ENCODE results near the gene ZNF419.
A peak's percentile ranks its signal among the peaks of the same experiment; 100 is the strongest.
"Not testable (repeated sequence)": the region's sequence is repeated elsewhere in the genome, so short reads cannot be mapped to it uniquely, and the experiment has no call there.

The ZNF419 gene

DNA sequence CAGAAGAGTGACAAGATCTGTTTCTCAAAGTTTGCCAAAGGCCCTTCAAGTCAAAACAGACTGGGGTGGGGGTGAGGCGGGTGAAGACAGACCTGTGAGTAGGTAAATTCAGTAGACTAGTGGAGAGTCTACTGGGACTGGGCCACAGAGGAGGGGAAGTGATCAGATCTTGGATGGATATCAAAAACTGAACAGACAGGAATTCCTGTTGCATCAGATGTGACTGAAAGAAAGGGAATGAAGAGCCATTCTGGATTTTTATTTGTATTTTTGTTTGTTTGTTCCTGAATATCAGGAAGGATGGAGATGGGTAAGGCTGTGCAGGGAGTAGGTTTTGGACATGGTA is 722 bp downstream of the ZNF419 start:
- H3K27me3 ChIP-seq (ENCODE audit: insufficient read depth, low read length); H3K27ac ChIP-seq (ENCODE audit: low read length); H3K4me1 ChIP-seq (ENCODE audit: insufficient read depth, low read length): not testable (repeated sequence)
- H3K4me3 ChIP-seq (ENCODE audit: low read length): peak overlapping the region; percentile 63
- peaks cover 28% of the 10 kb centered on the region for H3K36me3 ChIP-seq (ENCODE audit: insufficient read depth, low read depth, low read length)
- peak overlapping the region; percentile 51; the same call in 1 of the 2 replicates for H3K9ac ChIP-seq (ENCODE audit: low read depth, low read length)
- peaks cover 16% of the 10 kb centered on the region; the same call in 1 of the 2 replicates for H3K9me3 ChIP-seq (ENCODE audit: insufficient read depth, low read depth, low read length)

DNA sequence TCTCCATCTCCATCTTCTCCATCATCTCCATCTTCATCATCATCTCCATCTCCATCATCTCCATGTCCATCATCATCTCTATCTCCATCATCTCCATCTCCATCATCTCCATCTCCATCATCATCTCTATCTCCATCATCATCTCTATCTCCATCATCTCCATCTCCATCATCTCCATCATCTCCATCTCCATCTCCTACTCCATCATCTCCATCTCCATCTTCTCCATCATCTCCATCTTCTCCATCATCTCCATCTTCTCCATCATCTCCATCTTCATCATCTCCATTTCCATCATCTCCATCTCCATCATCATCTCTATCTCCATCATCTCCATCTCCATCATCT is 11.8 kb downstream of the ZNF419 start:
- H3K4me1 ChIP-seq (ENCODE audit: insufficient read depth, low read length); H3K4me3 ChIP-seq (ENCODE audit: low read length); H3K9ac ChIP-seq (ENCODE audit: low read depth, low read length); H3K36me3 ChIP-seq (ENCODE audit: insufficient read depth, low read depth, low read length); H3K27ac ChIP-seq (ENCODE audit: low read length); H3K9me3 ChIP-seq (ENCODE audit: insufficient read depth, low read depth, low read length); H3K27me3 ChIP-seq (ENCODE audit: insufficient read depth, low read length): not testable (repeated sequence)

DNA sequence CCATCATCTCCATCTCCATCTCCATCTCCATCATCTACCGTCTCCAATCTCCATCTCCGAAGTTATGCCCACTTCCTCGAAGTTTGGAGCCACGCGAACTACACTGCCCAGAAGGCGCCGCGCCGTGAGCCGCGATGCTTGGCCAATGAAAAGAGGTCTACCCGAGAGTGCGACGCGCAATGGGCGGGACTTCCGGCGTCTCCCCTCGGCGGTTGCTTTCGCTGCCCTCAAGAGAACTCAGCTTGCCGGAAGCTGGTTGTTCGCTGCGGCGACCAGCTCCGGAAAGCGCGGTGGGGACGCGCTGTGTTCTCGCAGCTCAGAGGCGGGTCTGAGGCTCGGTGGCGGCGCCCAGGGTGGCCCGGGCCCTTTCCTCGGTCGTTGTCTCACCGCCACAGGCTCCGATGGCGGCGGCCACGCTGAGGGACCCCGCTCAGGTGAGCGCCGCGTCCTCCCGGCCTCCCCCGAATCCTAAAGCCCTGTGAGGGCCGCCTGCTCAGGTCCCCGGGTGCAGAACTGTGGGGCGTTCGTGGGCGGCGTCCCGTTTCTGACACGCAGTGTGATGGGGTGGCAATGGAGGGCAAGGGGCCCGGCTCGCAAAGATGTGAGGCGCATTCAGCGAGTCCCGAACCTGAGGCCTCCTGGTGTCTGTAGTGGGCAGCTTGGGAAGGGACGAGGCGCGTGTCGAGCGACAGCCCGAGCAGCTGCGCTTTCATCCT is 12.3 kb downstream of the ZNF419 start, which contains the start of gene ZNF773:
Gene ZNF773, plus strand, starts transcription at position 259 of the 716 bp plus-strand sequence. Its CDS starts 143 bp downstream, at position 402.
- not testable (repeated sequence) for H3K36me3 ChIP-seq (ENCODE audit: insufficient read depth, low read depth, low read length); H3K27me3 ChIP-seq (ENCODE audit: insufficient read depth, low read length); H3K9me3 ChIP-seq (ENCODE audit: insufficient read depth, low read depth, low read length); H3K27ac ChIP-seq (ENCODE audit: low read length); H3K4me1 ChIP-seq (ENCODE audit: insufficient read depth, low read length)
- peak within 1 kb of the TSS; percentile 72; the same call in 1 of the 2 replicates for H3K9ac ChIP-seq (ENCODE audit: low read depth, low read length)
- H3K4me3 ChIP-seq (ENCODE audit: low read length): peak within 1 kb of the TSS; percentile 74

DNA sequence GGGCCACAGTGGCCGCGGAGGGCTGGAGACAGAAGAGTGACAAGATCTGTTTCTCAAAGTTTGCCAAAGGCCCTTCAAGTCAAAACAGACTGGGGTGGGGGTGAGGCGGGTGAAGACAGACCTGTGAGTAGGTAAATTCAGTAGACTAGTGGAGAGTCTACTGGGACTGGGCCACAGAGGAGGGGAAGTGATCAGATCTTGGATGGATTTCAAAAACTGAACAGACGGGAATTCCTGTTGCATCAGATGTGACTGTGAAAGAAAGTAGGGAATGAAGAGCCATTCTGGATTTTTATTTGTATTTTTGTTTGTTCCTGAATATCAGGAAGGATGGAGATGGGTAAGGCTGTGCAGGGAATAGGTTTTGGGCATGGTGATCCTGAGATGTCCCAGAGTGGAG is 12.8 kb downstream of the ZNF419 start:
- not testable (repeated sequence) for H3K9ac ChIP-seq (ENCODE audit: low read depth, low read length); H3K4me1 ChIP-seq (ENCODE audit: insufficient read depth, low read length); H3K27ac ChIP-seq (ENCODE audit: low read length); H3K9me3 ChIP-seq (ENCODE audit: insufficient read depth, low read depth, low read length); H3K36me3 ChIP-seq (ENCODE audit: insufficient read depth, low read depth, low read length); H3K27me3 ChIP-seq (ENCODE audit: insufficient read depth, low read length)
- peak overlapping the region; percentile 56 for H3K4me3 ChIP-seq (ENCODE audit: low read length)

DNA sequence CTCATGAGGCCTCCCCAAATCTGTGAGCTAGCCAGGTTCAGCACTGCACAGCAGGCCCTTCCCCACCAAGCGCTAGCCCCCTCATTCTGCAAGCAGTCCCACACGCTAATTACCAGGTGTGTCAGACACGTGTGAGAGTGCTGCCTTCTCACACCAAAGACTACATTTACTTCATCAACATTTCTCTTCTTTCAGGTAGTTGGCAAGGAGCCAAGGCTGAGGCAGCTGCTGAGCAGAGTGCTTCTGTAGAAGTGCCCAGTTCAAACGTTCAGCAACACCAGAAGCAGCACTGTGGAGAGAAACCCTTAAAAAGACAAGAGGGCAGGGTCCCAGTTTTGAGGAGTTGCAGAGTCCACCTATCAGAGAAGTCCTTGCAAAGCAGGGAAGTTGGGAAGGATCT is 18.6 kb downstream of the ZNF419 start:
- no peak overlapping the region for H3K4me3 ChIP-seq (ENCODE audit: low read length)
- peaks cover 39% of the 10 kb centered on the region for H3K36me3 ChIP-seq (ENCODE audit: insufficient read depth, low read depth, low read length)
- peaks cover 35% of the 10 kb centered on the region for H3K9me3 ChIP-seq (ENCODE audit: insufficient read depth, low read depth, low read length)
- no peak overlapping the region for H3K27ac ChIP-seq (ENCODE audit: low read length)
- no peaks in the 10 kb centered on the region for H3K4me1 ChIP-seq (ENCODE audit: insufficient read depth, low read length)
- H3K9ac ChIP-seq (ENCODE audit: low read depth, low read length): no peak overlapping the region
- no peaks in the 10 kb centered on the region for H3K27me3 ChIP-seq (ENCODE audit: insufficient read depth, low read length)

DNA sequence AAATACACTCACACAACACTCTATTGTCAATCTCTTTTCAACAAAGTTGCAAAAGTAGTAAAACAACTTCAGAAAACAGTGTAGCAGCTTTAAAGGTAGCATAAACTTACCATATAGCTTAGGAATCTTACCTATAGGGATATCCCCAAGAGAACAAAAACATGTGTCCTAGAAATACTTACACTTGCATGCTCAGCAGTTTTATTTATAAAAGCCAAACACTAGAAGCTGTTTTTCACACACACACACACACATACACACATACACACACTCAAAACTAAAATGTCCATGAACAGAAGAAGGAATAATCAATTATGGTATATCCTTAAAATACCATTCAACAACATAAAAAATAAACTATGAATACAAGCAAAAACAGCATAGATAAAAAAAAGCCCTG is 23.9 kb downstream of the ZNF419 start:
- H3K27ac ChIP-seq (ENCODE audit: low read length): no peak overlapping the region
- H3K27me3 ChIP-seq (ENCODE audit: insufficient read depth, low read length): no peaks in the 10 kb centered on the region
- peaks cover 86% of the 10 kb centered on the region for H3K9me3 ChIP-seq (ENCODE audit: insufficient read depth, low read depth, low read length)
- no peaks in the 10 kb centered on the region for H3K4me1 ChIP-seq (ENCODE audit: insufficient read depth, low read length)
- H3K9ac ChIP-seq (ENCODE audit: low read depth, low read length): no peak overlapping the region
- H3K36me3 ChIP-seq (ENCODE audit: insufficient read depth, low read depth, low read length): peaks cover 19% of the 10 kb centered on the region
- H3K4me3 ChIP-seq (ENCODE audit: low read length): no peak overlapping the region

DNA sequence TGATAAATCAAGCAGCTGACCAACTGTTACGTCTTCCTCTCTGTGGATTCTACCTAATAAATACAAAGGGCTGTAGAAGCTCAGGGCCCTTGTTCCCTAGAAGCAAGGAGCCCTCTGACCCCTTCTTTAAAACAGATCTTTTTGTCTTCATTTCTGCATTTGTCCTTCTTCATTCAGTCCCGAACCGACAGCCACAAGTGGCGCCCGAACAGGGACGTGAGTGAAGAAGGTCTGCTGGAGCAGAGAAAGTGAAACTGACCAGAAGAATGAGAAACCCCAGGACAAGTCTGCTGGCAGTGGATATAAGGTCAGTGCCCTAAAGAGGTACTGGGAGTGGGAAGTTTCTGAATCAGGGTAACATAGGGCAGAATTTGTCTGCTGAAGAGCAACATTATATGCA is 25.3 kb downstream of the ZNF419 start:
- H3K9ac ChIP-seq (ENCODE audit: low read depth, low read length): no peak overlapping the region
- peaks cover 74% of the 10 kb centered on the region for H3K9me3 ChIP-seq (ENCODE audit: insufficient read depth, low read depth, low read length)
- H3K27me3 ChIP-seq (ENCODE audit: insufficient read depth, low read length): no peaks in the 10 kb centered on the region
- no peak overlapping the region for H3K4me3 ChIP-seq (ENCODE audit: low read length)
- H3K36me3 ChIP-seq (ENCODE audit: insufficient read depth, low read depth, low read length): peaks cover 7% of the 10 kb centered on the region
- no peaks in the 10 kb centered on the region for H3K4me1 ChIP-seq (ENCODE audit: insufficient read depth, low read length)
- H3K27ac ChIP-seq (ENCODE audit: low read length): no peak overlapping the region

DNA sequence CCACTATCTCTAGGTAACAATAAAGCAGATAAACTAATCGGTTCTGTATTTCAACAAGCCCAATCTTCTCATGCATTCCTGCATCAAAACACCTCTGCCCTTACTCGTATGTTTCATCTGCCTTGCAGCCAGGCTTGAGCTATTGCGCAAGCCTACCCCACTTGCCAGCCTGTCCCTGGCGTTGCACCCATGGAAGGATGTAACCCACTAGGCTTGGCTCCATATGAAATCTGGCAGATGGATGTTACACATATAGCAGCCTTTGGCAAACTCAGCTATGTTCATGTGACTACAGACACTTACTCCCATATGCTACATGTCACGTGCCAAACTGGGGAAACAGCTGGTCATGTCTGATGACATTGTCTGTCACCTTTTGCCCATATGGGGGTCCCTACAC is 27.7 kb downstream of the ZNF419 start:
- no peak overlapping the region for H3K9ac ChIP-seq (ENCODE audit: low read depth, low read length)
- H3K4me1 ChIP-seq (ENCODE audit: insufficient read depth, low read length): no peaks in the 10 kb centered on the region
- no peaks in the 10 kb centered on the region for H3K27me3 ChIP-seq (ENCODE audit: insufficient read depth, low read length)
- no peak overlapping the region for H3K27ac ChIP-seq (ENCODE audit: low read length)
- no peak overlapping the region for H3K4me3 ChIP-seq (ENCODE audit: low read length)
- H3K36me3 ChIP-seq (ENCODE audit: insufficient read depth, low read depth, low read length): no peaks in the 10 kb centered on the region; the same call in 1 of the 2 replicates
- peaks cover 64% of the 10 kb centered on the region for H3K9me3 ChIP-seq (ENCODE audit: insufficient read depth, low read depth, low read length)

DNA sequence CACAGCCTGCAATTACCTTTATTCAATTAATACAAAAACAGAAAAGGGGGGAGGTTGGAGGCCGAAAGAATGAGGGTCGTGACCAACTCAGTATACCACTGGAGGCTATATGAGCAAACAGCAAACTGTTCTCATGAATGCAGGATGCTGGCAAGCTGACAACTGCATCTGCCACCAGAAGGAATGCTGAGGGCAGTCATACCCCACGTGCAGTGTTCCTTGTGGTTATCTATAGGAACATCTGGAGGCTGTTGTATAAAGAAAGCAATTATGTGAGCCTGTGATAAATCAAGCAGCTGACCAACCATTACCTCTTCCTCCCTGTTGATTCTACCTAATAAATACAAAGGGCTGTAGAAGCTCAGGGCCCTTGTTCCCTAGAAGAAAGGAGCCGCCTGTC is 30.5 kb downstream of the ZNF419 start:
- H3K9me3 ChIP-seq (ENCODE audit: insufficient read depth, low read depth, low read length): peaks cover 52% of the 10 kb centered on the region
- not testable (repeated sequence) for H3K36me3 ChIP-seq (ENCODE audit: insufficient read depth, low read depth, low read length); H3K9ac ChIP-seq (ENCODE audit: low read depth, low read length); H3K4me3 ChIP-seq (ENCODE audit: low read length); H3K27ac ChIP-seq (ENCODE audit: low read length); H3K27me3 ChIP-seq (ENCODE audit: insufficient read depth, low read length); H3K4me1 ChIP-seq (ENCODE audit: insufficient read depth, low read length)

DNA sequence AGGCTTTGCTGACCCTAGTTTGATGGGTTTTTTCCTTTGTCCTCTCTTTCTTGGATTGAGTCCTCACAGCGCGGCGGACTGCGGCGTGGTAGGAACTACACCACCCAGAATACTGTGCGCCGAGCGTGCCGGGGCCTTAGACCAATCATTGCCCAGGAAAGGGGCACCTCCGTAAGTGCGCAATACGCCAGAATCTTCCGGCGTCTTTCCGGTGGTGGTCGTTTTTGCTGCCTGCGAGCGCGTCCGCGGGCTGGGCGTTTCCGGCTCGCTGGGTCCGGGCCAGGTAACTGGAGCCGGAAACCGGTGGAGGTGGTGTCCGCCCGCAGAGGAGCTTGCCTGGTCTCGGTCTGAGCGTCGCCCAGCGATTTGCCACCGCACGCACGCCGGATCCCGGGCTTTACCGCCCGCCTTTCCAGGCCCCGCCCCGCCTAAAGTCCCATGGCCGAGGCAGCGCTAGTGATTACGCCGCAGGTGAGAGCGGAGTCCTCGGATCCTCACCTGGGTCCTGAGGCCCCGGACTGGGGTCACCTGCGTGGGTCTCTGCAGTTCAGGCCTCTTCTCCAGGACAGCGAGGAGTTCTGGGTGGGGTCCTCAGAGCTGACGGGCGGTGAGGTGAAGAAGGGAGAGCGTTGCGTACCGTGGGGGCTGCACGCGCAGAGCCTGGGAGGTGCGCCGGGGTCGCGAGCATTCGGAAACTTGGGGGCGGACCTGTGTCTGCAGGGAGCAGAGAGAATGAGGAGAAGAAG is 39.8 kb downstream of the ZNF419 start, which contains the start of gene ZNF549:
Gene ZNF549, plus strand, starts transcription at position 221 of the 746 bp plus-strand sequence. Its CDS starts 218 bp downstream, at position 439.
- Histone ChIP-seq H3K4me3 (ENCODE audit: low read length) (peak within 1 kb of the TSS; percentile 95), H3K27me3 (ENCODE audit: insufficient read depth, low read length) (no peaks in the 10 kb centered on the region), H3K9ac (ENCODE audit: low read depth, low read length) (peak within 1 kb of the TSS; percentile 93)

DNA sequence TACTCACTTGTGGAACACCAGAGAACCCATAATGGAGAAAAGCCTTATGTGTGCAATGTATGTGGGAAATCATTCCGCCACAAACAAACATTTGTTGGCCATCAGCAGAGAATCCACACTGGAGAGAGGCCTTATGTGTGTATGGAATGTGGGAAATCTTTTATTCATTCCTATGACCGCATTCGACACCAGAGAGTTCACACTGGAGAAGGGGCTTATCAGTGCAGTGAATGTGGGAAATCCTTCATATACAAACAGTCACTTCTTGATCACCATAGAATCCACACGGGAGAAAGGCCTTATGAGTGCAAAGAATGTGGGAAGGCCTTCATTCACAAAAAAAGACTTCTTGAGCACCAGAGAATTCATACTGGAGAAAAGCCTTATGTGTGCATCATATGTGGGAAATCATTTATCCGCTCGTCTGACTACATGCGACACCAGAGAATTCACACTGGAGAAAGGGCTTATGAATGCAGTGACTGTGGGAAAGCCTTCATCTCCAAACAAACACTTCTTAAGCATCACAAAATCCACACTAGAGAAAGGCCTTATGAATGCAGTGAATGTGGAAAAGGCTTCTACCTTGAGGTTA is 50.5 kb downstream of the ZNF419 start:
- Histone ChIP-seq H3K9ac (ENCODE audit: low read depth, low read length) (no peak overlapping the region), H3K27ac (ENCODE audit: low read length) (no peak overlapping the region), H3K4me1 (ENCODE audit: insufficient read depth, low read length) (no peaks in the 10 kb centered on the region), H3K4me3 (ENCODE audit: low read length) (no peak overlapping the region; the same call in 1 of the 2 replicates), H3K9me3 (ENCODE audit: insufficient read depth, low read depth, low read length) (peaks cover 96% of the 10 kb centered on the region), H3K27me3 (ENCODE audit: insufficient read depth, low read length) (no peaks in the 10 kb centered on the region), H3K36me3 (ENCODE audit: insufficient read depth, low read depth, low read length) (peaks cover 78% of the 10 kb centered on the region)

More for the DNA sequence above, 39.8 kb downstream of the ZNF419 start, which contains the start of gene ZNF549:
- H3K36me3 ChIP-seq (ENCODE audit: insufficient read depth, low read depth, low read length): peaks cover 20% of the 10 kb centered on the region
- peaks cover 44% of the 10 kb centered on the region for H3K9me3 ChIP-seq (ENCODE audit: insufficient read depth, low read depth, low read length)
- H3K27ac ChIP-seq (ENCODE audit: low read length): peak within 1 kb of the TSS; percentile 30
- 0 out of 2 replicates have a peak, but pooled peaks cover 4% of the 10 kb centered on the region for H3K4me1 ChIP-seq (ENCODE audit: insufficient read depth, low read length)
